Muscle of leg (tissue), 11 donors: Measurements from ENCODE around the gene TPRX1. TPM values are rescaled to one million over a fixed set of nuclear protein-coding genes. Genes with fewer than 3 reads are reported as not detected.
"Not testable (repeated sequence)": the region's sequence is repeated elsewhere in the genome, so short reads cannot be mapped to it uniquely, and the experiment has no call there.

Experiments
- DNase-seq: peaks from one replicate; pipeline ENCODE4 v3.0.0; 2013
- H3K27ac ChIP-seq: one replicate; pipeline ENCODE4 v1.5.1; 2013; ENCODE audit warnings: mild to moderate bottlenecking, low read length, control low read depth
- H3K27me3 ChIP-seq: one replicate; pipeline ENCODE4 v1.6.1; 2013; ENCODE audit warnings: low read length; ENCODE audit not compliant: control insufficient read depth, insufficient read depth
- H3K36me3 ChIP-seq: one replicate; pipeline ENCODE4 v1.6.1; 2013; ENCODE audit warnings: low read length; ENCODE audit not compliant: control insufficient read depth, insufficient read depth
- H3K4me1 ChIP-seq: one replicate; pipeline ENCODE4 v1.6.1; 2013; ENCODE audit warnings: low read length; ENCODE audit not compliant: control insufficient read depth, insufficient read depth
- H3K4me3 ChIP-seq: one replicate; pipeline ENCODE4 v1.5.1; 2013; ENCODE audit warnings: low read length, control low read depth
- H3K9me3 ChIP-seq: replicated peaks from 2 replicates; pipeline ENCODE4 v1.6.1; 2013; ENCODE audit warnings: low read depth, low read length; ENCODE audit not compliant: control insufficient read depth
- WGBS: methylation state at CpG from one replicate; pipeline ENCODE4 v1.1.5; 2013; ENCODE audit warnings: missing lambda C conversion rate; ENCODE audit not compliant: insufficient coverage; 5-methylcytosine and 5-hydroxymethylcytosine counted together
- polyA plus RNA-seq, 8 donors: library from polyadenylated mRNA; unstranded; fragments of 120-200 nt; gene quantifications; one replicate each; pipeline versions ENCODE4 v1.2.1 to v1.2.3, GENCODE V29; 2013; ENCODE audit warnings: inconsistent platforms in 1 of 8, low replicate concordance in 1 of 8; ENCODE audit not compliant: insufficient read length in 8 of 8, insufficient read depth in 1 of 8
- total RNA-seq: library from RNA; stranded (reverse); fragments of 120-200 nt; gene quantifications from one replicate; pipeline ENCODE4 v1.2.4, GENCODE V29; 2013

TPRX1 gene
- total and polyA plus RNA-seq, 9 donors: not detected

GRCh38 chr19:47803671-47804070 is 680 bp downstream of the TPRX1 start:
- not testable (repeated sequence) for H3K36me3 ChIP-seq, DNase-seq, H3K27ac ChIP-seq, H3K9me3 ChIP-seq, H3K4me1 ChIP-seq, H3K4me3 ChIP-seq, H3K27me3 ChIP-seq
- no CpG with 5 or more reads among the region's 12 CpGs for WGBS

DNA sequence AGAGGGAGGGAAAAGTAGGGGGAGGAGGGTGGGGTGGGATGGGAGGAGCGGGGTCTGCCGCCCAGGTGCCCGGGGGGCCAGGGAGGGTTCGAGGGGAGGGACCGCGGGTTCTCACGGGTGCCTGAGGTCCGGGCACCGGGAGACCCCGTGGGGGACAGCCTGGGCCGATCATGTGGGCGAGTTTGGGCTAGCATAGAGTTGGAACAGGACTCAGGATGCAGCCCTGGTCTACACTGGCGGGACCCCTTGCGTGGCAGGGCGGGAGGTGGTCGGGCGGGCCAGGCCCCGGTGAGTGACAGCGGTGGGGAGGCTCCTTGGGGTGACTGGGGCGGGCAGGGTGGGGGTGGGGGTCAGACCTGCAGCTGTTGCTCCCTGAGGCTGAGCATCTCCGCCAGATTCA is 1.2 kb downstream of the TPRX1 start:
- not testable (repeated sequence) for H3K4me1 ChIP-seq, H3K27me3 ChIP-seq, H3K4me3 ChIP-seq, DNase-seq, H3K27ac ChIP-seq, H3K9me3 ChIP-seq, H3K36me3 ChIP-seq
- WGBS: 73% methylated on average over 11 of the region's 21 CpGs

GRCh38 chr19:47802521-47803043 is 1.8 kb downstream of the TPRX1 start:
- Histone ChIP-seq H3K27me3 (no peaks in the 10 kb centered on the region), H3K36me3 (no peaks in the 10 kb centered on the region), H3K27ac (no peak overlapping the region), H3K9me3 (peaks cover 4% of the 10 kb centered on the region), H3K4me1 (no peaks in the 10 kb centered on the region), H3K4me3 (no peak overlapping the region)
- WGBS: 78% methylated on average over 9 of the region's 25 CpGs
- no peak for DNase-seq

- Histone ChIP-seq H3K4me3 (no peak overlapping the region), H3K36me3 (no peaks in the 10 kb centered on the region), H3K9me3 (peaks cover 4% of the 10 kb centered on the region), H3K4me1 (no peaks in the 10 kb centered on the region), H3K27ac (no peak overlapping the region), H3K27me3 (no peaks in the 10 kb centered on the region)
- no peak for DNase-seq
- WGBS: no CpG with 5 or more reads among the region's 4 CpGs
Observed at GRCh38 chr19:47801270-47801669, 3.1 kb downstream of the TPRX1 start.

- Histone ChIP-seq H3K36me3 (no peaks in the 10 kb centered on the region), H3K9me3 (peaks cover 4% of the 10 kb centered on the region), H3K27me3 (no peaks in the 10 kb centered on the region), H3K4me3 (no peak overlapping the region), H3K27ac (no peak overlapping the region), H3K4me1 (no peaks in the 10 kb centered on the region)
- WGBS: 50% methylated on average over 1 of the region's 4 CpGs
- DNase-seq: no peak
Observed at GRCh38 chr19:47798904-47799266, 5.5 kb downstream of the TPRX1 start.

DNA sequence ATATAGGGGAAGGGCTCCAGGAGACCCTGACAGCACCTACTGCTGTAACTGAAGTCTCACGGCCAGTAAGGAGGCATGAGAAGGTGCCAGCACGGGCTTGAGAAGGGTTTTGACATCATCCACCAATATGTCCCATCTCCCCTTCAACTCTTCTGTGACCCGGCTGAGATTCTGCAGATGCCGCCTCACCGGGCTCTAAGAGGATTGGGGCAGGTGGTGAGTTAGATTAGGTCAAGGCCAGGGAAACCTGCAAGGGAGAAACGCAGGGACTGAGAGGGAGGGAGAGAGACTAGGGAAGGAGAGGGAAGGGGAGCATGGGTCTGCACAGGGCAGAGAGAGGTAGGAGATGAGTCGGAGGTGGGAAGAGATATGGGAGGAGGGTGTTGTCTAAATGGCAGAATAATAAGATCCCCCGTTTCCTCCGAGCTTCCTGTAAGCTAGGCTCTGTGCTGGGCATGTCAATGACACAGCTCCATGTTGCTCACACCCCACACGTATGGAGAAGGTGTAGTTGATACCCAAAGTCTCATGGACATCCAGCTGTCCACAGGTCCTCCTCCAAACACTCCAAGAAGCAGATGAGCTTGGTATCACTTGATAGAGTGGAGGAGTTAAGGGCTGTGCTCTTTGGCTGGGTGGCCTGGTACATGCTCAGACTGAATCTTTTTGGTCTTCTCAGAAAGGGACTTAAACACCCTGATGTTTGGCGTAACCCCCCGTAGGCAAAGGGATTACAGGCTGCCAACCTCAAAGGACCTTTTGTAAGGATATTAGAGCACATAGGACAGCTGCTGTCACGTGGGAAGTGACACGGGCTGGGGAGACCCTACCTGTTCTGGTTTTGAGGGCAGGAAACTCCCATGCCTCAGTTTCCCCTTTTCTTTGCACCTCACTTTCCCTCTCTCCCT is 6.1 kb downstream of the TPRX1 start:
- Histone ChIP-seq H3K4me3 (no peak overlapping the region), H3K27me3 (no peaks in the 10 kb centered on the region), H3K9me3 (peaks cover 4% of the 10 kb centered on the region), H3K4me1 (no peaks in the 10 kb centered on the region), H3K27ac (no peak overlapping the region), H3K36me3 (no peaks in the 10 kb centered on the region)
- no peak for DNase-seq
- WGBS: 75% methylated on average over 7 of the region's 14 CpGs

GRCh38 chr19:47796785-47797184 is 7.6 kb downstream of the TPRX1 start:
- H3K27ac ChIP-seq: no peak overlapping the region

DNA sequence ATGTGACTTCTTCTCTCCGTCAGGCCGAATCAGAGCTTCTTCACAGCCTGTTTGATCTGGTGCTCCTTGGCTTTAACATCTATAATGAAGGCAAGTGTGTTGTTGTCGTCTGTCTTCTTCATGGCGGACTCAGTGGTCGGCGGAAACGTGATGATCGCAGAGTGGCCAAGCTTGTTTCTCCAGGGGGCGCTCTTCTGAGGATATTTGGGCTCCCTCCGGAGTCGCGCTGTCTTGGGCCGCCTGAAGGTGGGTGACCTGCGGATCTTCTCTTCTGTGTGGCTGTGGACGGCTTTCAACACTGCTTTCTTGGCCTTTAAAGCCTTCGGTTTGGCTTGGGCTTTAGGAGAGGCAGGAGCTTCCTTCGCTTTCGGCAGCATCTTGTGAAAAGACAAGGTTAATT is 9.8 kb downstream of the TPRX1 start:
- no peak overlapping the region for H3K4me3 ChIP-seq
- peaks cover 3% of the 10 kb centered on the region for H3K9me3 ChIP-seq
- no peak overlapping the region for H3K27ac ChIP-seq
- peaks cover 3% of the 10 kb centered on the region for H3K4me1 ChIP-seq
- H3K36me3 ChIP-seq: no peaks in the 10 kb centered on the region
- WGBS: 73% methylated on average over 11 of the region's 18 CpGs
- H3K27me3 ChIP-seq: no peaks in the 10 kb centered on the region
- DNase-seq: no peak

More at GRCh38 chr19:47796785-47797184, 7.6 kb downstream of the TPRX1 start:
- WGBS: no CpG with 5 or more reads among the region's 2 CpGs
- Histone ChIP-seq H3K4me3 (no peak overlapping the region), H3K4me1 (no peaks in the 10 kb centered on the region), H3K36me3 (no peaks in the 10 kb centered on the region), H3K9me3 (peaks cover 7% of the 10 kb centered on the region), H3K27me3 (no peaks in the 10 kb centered on the region)
- no peak for DNase-seq

- WGBS: no CpG with 5 or more reads among the region's 1 CpG
- H3K27ac ChIP-seq: no peak overlapping the region
- H3K9me3 ChIP-seq: peaks cover 3% of the 10 kb centered on the region
- H3K36me3 ChIP-seq: no peaks in the 10 kb centered on the region
- no peaks in the 10 kb centered on the region for H3K27me3 ChIP-seq
- peaks cover 9% of the 10 kb centered on the region for H3K4me1 ChIP-seq
- no peak overlapping the region for H3K4me3 ChIP-seq
- DNase-seq: no peak
Observed at GRCh38 chr19:47792616-47793015, 11.7 kb downstream of the TPRX1 start.

GRCh38 chr19:47790398-47790814 is 13.9 kb downstream of the TPRX1 start:
- Histone ChIP-seq H3K36me3 (peaks cover 5% of the 10 kb centered on the region), H3K4me1 (peaks cover 23% of the 10 kb centered on the region), H3K27me3 (no peaks in the 10 kb centered on the region), H3K9me3 (peaks cover 3% of the 10 kb centered on the region), H3K4me3 (no peak overlapping the region), H3K27ac (no peak overlapping the region)
- DNase-seq: peak; percentile 66
- 3% methylated on average over 4 of the region's 10 CpGs for WGBS
